ENCODE results near the gene PCSK5. TPM values are rescaled to one million over a fixed set of nuclear protein-coding genes. Genes with fewer than 3 reads are reported as not detected.

PCSK5 gene
- polyA plus RNA-seq, 2 donors = 4.2 to 6.1 TPM

DNA sequence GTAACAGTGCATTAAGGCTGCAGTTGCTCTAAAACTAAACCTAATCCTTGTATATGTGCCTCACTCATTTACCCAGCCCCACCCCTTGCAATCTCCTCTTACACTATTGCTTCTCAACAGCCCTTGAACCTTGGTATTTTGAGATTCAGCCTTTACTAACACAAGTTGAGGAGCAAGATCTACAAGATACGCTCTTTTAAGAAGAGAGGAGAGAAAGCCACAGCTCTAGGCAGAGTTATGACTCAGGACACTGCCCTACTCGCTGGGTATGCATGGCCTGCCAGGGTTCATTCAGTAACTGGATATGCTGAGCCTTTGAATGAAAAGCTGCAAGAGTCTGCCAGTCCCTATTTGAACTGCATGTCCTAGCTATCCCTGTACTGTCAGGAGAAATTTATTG, 219.5 kb downstream of the PCSK5 start:
- 50 to 67% methylated on average over 2 of the region's 2 CpGs for WGBS, 2 donors
- Histone ChIP-seq H3K27me3 (ENCODE audit: control insufficient read depth in 1 of 2, insufficient read depth in 2 of 2, low read length in 2 of 2) (no peaks in the 10 kb centered on the region), H3K27ac (ENCODE audit: low read depth in 2 of 2, low read length in 1 of 2) (no peak overlapping the region), H3K4me3 (ENCODE audit: low read depth in 1 of 2, low read length in 2 of 2) (no peak overlapping the region), H3K36me3 (ENCODE audit: control insufficient read depth in 2 of 2, insufficient read depth in 2 of 2, low read length in 1 of 2) (peaks cover 0 to 2% of the 10 kb centered on the region in 2 donors), H3K4me1 (ENCODE audit: control insufficient read depth in 2 of 2, insufficient read depth in 2 of 2, low read length in 1 of 2) (no peaks in the 10 kb centered on the region), H3K9me3 (ENCODE audit: control insufficient read depth in 2 of 2, insufficient read depth in 1 of 2, low read depth in 1 of 2, low read length in 1 of 2) (no peaks in the 10 kb centered on the region)

DNA sequence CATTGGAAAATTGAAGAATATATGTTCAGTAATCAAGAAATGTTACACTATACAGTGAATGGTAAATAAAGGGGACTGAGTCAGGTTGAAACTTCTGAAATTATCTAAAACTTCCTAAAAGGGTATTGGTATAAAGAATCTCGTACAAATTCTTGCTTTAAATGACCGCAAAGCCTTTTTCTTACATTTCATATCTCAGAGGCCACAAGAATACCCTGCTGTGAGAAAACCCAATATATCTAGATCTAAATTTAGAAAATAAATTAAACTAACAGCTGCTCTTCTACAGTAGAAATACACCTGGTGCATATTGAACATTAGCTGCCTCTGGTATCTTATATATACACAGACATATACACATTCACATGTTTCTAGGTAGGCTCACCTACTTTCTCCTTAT, 221.7 kb downstream of the PCSK5 start:
- no peaks in the 10 kb centered on the region for H3K4me1 ChIP-seq (ENCODE audit: control insufficient read depth in 2 of 2, insufficient read depth in 2 of 2, low read length in 1 of 2)
- no peaks in the 10 kb centered on the region for H3K9me3 ChIP-seq (ENCODE audit: control insufficient read depth in 2 of 2, insufficient read depth in 1 of 2, low read depth in 1 of 2, low read length in 1 of 2)
- H3K4me3 ChIP-seq (ENCODE audit: low read depth in 1 of 2, low read length in 2 of 2) = no peak overlapping the region
- no peaks in the 10 kb centered on the region for H3K27me3 ChIP-seq (ENCODE audit: control insufficient read depth in 1 of 2, insufficient read depth in 2 of 2, low read length in 2 of 2)
- H3K36me3 ChIP-seq (ENCODE audit: control insufficient read depth in 2 of 2, insufficient read depth in 2 of 2, low read length in 1 of 2) = peaks cover 0 to under 1% of the 10 kb centered on the region in 2 donors
- 65 to 82% methylated on average over 2 of the region's 2 CpGs for WGBS, 2 donors
- no peak overlapping the region for H3K27ac ChIP-seq (ENCODE audit: low read depth in 2 of 2, low read length in 1 of 2)

DNA sequence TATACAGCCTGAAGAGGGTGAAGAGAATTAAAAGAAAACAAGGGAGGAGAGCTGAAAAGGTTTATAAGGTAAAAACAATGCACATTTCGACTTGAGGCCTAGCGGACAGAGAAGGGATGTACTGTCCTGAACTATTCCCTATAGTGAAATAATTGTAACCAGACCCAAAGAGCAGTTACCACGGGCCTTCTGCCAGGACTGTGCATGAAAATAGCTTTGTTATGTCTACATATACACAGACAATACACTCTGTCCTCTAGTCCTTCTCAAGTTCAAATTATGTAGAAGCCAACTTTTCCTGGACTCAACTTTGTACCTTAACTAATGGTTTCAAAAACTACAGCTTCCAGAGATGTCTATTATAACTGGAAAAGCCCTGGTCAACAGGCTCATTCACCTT, 223.7 kb downstream of the PCSK5 start:
- no peaks in the 10 kb centered on the region for H3K9me3 ChIP-seq (ENCODE audit: control insufficient read depth in 2 of 2, insufficient read depth in 1 of 2, low read depth in 1 of 2, low read length in 1 of 2)
- 73 to 79% methylated on average over 3 of the region's 3 CpGs for WGBS, 2 donors
- H3K27me3 ChIP-seq (ENCODE audit: control insufficient read depth in 1 of 2, insufficient read depth in 2 of 2, low read length in 2 of 2) = no peaks in the 10 kb centered on the region
- no peaks in the 10 kb centered on the region for H3K36me3 ChIP-seq (ENCODE audit: control insufficient read depth in 2 of 2, insufficient read depth in 2 of 2, low read length in 1 of 2)
- no peak overlapping the region for H3K4me3 ChIP-seq (ENCODE audit: low read depth in 1 of 2, low read length in 2 of 2)
- no peaks in the 10 kb centered on the region for H3K4me1 ChIP-seq (ENCODE audit: control insufficient read depth in 2 of 2, insufficient read depth in 2 of 2, low read length in 1 of 2)
- no peak overlapping the region for H3K27ac ChIP-seq (ENCODE audit: low read depth in 2 of 2, low read length in 1 of 2)

DNA sequence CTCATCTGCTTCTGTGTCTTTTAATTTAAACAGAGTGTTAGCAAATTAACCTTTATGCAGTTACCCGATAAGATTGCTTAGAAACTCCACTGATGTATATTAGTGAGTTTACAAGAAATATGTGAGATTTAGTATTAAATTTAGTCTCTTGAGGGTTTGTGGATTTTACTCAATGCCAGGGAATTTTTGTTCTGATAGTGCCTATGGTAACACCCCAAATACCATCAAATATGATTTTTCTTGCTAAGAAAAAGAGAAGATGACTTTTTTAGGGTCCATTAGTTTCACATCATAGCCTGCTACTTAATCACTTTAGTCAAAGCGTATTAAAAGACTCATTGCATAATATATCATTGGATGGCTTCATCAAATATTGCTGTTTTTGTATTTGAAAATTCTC, 224.9 kb downstream of the PCSK5 start:
- Histone ChIP-seq H3K9me3 (ENCODE audit: control insufficient read depth in 2 of 2, insufficient read depth in 1 of 2, low read depth in 1 of 2, low read length in 1 of 2) (no peaks in the 10 kb centered on the region), H3K4me1 (ENCODE audit: control insufficient read depth in 2 of 2, insufficient read depth in 2 of 2, low read length in 1 of 2) (no peaks in the 10 kb centered on the region), H3K27ac (ENCODE audit: low read depth in 2 of 2, low read length in 1 of 2) (no peak overlapping the region), H3K4me3 (ENCODE audit: low read depth in 1 of 2, low read length in 2 of 2) (no peak overlapping the region), H3K27me3 (ENCODE audit: control insufficient read depth in 1 of 2, insufficient read depth in 2 of 2, low read length in 2 of 2) (no peaks in the 10 kb centered on the region), H3K36me3 (ENCODE audit: control insufficient read depth in 2 of 2, insufficient read depth in 2 of 2, low read length in 1 of 2) (no peaks in the 10 kb centered on the region)
- 79 to 84% methylated on average over 2 of the region's 2 CpGs for WGBS, 2 donors

DNA sequence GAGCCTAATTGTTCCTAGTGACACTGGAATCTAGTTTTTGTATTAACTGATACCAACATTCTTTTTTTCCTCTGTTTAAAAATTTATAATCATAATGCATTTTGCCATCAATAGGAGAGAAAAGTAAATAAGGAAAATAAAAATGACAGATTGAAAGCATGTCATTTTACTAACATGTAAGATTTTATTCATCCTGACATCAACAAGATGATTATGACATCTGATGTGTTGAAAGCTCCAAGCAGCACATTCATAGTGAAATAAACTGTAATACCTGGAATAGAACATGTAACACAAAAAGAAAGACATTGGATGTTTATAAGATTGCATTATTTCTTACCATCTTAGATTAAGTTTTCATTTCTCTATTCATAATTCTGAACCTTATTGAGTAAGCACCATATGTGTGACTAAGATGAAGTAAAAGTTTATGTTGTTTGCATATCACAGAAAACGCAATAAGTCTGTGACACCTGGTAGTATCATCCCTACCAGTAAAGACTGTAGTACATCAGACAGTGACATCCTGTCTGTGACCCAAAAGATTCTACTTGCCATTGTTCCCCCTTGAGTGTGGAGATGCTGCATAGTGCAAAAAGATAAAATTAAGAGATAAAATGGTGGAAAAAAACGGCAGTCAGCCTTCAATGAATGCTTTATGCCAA, 225.6 kb downstream of the PCSK5 start:
- Histone ChIP-seq H3K4me3 (ENCODE audit: low read depth in 1 of 2, low read length in 2 of 2) (no peak overlapping the region), H3K36me3 (ENCODE audit: control insufficient read depth in 2 of 2, insufficient read depth in 2 of 2, low read length in 1 of 2) (no peaks in the 10 kb centered on the region), H3K27ac (ENCODE audit: low read depth in 2 of 2, low read length in 1 of 2) (no peak overlapping the region)

DNA sequence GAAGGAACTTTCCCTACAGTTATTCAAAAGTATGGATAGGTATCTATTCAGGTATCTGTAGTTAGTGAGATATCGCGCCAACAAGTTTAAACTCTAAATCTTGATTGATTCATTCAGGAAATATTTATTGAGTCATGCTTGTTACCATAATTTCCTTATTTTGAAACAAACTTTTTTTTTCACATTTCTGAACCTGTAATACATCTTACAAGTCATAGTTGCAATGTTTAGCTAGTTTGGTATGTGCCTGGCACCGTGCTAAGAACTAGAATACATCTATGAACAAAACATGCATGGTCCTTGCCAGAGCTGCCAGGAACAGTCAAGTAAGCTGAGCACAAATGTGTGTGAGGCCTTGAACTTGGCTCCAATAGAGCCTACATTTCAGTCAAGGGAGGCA, 226.4 kb downstream of the PCSK5 start:
- no peaks in the 10 kb centered on the region for H3K27me3 ChIP-seq (ENCODE audit: control insufficient read depth in 1 of 2, insufficient read depth in 2 of 2, low read length in 2 of 2)
- WGBS, 2 donors = 44 to 62% methylated on average over 3 of the region's 3 CpGs
- no peaks in the 10 kb centered on the region for H3K4me1 ChIP-seq (ENCODE audit: control insufficient read depth in 2 of 2, insufficient read depth in 2 of 2, low read length in 1 of 2)
- no peaks in the 10 kb centered on the region for H3K9me3 ChIP-seq (ENCODE audit: control insufficient read depth in 2 of 2, insufficient read depth in 1 of 2, low read depth in 1 of 2, low read length in 1 of 2)
- H3K4me3 ChIP-seq (ENCODE audit: low read depth in 1 of 2, low read length in 2 of 2) = no peak overlapping the region
- H3K27ac ChIP-seq (ENCODE audit: low read depth in 2 of 2, low read length in 1 of 2) = no peak overlapping the region
- no peaks in the 10 kb centered on the region for H3K36me3 ChIP-seq (ENCODE audit: control insufficient read depth in 2 of 2, insufficient read depth in 2 of 2, low read length in 1 of 2)

More for the DNA sequence above, 225.6 kb downstream of the PCSK5 start:
- Histone ChIP-seq H3K9me3 (ENCODE audit: control insufficient read depth in 2 of 2, insufficient read depth in 1 of 2, low read depth in 1 of 2, low read length in 1 of 2) (no peaks in the 10 kb centered on the region), H3K27me3 (ENCODE audit: control insufficient read depth in 1 of 2, insufficient read depth in 2 of 2, low read length in 2 of 2) (no peaks in the 10 kb centered on the region), H3K4me1 (ENCODE audit: control insufficient read depth in 2 of 2, insufficient read depth in 2 of 2, low read length in 1 of 2) (no peaks in the 10 kb centered on the region)
- WGBS, 2 donors = 74 to 79% methylated on average over 2 of the region's 2 CpGs

DNA sequence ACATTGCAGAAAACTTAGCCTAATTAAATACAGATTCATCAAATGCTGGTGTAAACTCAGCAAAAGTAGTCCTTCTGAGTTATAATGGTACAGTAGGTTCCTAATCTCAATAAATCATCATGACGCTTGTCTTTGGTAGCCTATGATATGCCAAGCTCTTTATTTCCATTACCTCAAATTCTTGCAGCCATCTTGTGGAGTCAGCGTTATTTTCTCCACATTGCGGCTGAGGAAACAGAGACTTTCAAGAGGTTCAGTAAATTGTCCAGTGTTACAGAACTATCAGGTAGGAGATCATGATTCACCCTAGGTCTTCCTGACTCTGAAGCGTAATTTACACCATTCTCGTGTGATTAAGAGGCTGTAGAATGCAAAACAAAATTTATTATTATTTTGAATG, 237.2 kb downstream of the PCSK5 start:
- no peaks in the 10 kb centered on the region for H3K9me3 ChIP-seq (ENCODE audit: control insufficient read depth in 2 of 2, insufficient read depth in 1 of 2, low read depth in 1 of 2, low read length in 1 of 2)
- no peaks in the 10 kb centered on the region for H3K4me1 ChIP-seq (ENCODE audit: control insufficient read depth in 2 of 2, insufficient read depth in 2 of 2, low read length in 1 of 2)
- WGBS, 2 donors = 93 to 96% methylated on average over 5 of the region's 5 CpGs
- no peaks in the 10 kb centered on the region for H3K27me3 ChIP-seq (ENCODE audit: control insufficient read depth in 1 of 2, insufficient read depth in 2 of 2, low read length in 2 of 2)
- no peaks in the 10 kb centered on the region for H3K36me3 ChIP-seq (ENCODE audit: control insufficient read depth in 2 of 2, insufficient read depth in 2 of 2, low read length in 1 of 2)
- no peak overlapping the region for H3K4me3 ChIP-seq (ENCODE audit: low read depth in 1 of 2, low read length in 2 of 2)
- H3K27ac ChIP-seq (ENCODE audit: low read depth in 2 of 2, low read length in 1 of 2) = no peak overlapping the region

DNA sequence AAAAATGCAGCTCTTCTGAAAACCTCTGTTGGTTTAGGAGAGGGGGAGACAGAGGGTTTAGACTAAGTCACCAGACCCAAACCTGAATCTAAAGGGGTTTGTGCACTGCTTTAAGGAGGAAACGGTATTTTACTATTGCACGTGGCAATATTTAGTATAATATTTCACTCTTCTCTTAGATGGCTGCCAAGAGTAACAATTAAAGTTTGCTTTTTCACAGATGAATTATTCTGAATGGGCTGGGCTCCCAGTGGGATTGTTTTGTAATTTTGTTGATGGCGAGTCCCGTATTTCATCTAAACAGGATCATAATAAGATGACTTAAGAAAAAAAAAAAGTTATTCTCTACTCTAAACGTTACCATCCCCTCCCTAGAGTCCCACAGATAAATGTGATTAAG, 245.4 kb downstream of the PCSK5 start:
- WGBS, 2 donors = 17 to 38% methylated on average over 5 of the region's 5 CpGs
- H3K4me1 ChIP-seq (ENCODE audit: control insufficient read depth in 2 of 2, insufficient read depth in 2 of 2, low read length in 1 of 2) = peaks cover 0 to 4% of the 10 kb centered on the region in 2 donors
- no peaks in the 10 kb centered on the region for H3K27me3 ChIP-seq (ENCODE audit: control insufficient read depth in 1 of 2, insufficient read depth in 2 of 2, low read length in 2 of 2)
- H3K36me3 ChIP-seq (ENCODE audit: control insufficient read depth in 2 of 2, insufficient read depth in 2 of 2, low read length in 1 of 2) = no peaks in the 10 kb centered on the region
- no peaks in the 10 kb centered on the region for H3K9me3 ChIP-seq (ENCODE audit: control insufficient read depth in 2 of 2, insufficient read depth in 1 of 2, low read depth in 1 of 2, low read length in 1 of 2)
- H3K27ac ChIP-seq (ENCODE audit: low read depth in 2 of 2, low read length in 1 of 2) = no peak overlapping the region
- no peak overlapping the region for H3K4me3 ChIP-seq (ENCODE audit: low read depth in 1 of 2, low read length in 2 of 2)

DNA sequence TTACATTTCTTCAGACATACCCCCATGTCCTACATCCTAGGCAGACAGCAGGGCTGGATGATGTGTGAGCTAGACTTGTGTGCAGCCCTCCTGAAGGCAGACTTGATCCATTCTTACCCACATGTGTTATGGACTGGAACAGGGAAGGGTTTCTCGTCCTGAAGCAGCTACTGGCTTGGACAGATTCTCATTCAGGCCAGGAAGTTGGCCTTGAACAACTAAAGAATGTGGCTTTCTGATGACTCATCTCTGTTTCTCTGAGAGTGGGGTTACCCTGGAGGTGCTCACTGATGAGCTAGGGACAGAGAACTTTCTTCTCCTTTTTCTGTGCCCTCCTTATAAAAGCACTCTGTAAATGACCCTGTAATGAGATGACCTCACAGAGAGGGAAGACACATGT, 246.5 kb downstream of the PCSK5 start:
- Histone ChIP-seq H3K27me3 (ENCODE audit: control insufficient read depth in 1 of 2, insufficient read depth in 2 of 2, low read length in 2 of 2) (no peaks in the 10 kb centered on the region), H3K27ac (ENCODE audit: low read depth in 2 of 2, low read length in 1 of 2) (peak overlapping the region; percentile 3 to 42), H3K36me3 (ENCODE audit: control insufficient read depth in 2 of 2, insufficient read depth in 2 of 2, low read length in 1 of 2) (no peaks in the 10 kb centered on the region), H3K4me3 (ENCODE audit: low read depth in 1 of 2, low read length in 2 of 2) (no peak overlapping the region), H3K9me3 (ENCODE audit: control insufficient read depth in 2 of 2, insufficient read depth in 1 of 2, low read depth in 1 of 2, low read length in 1 of 2) (no peaks in the 10 kb centered on the region), H3K4me1 (ENCODE audit: control insufficient read depth in 2 of 2, insufficient read depth in 2 of 2, low read length in 1 of 2) (peaks cover 0 to 4% of the 10 kb centered on the region in 2 donors)
- 5 to 17% methylated on average over 1 of the region's 1 CpG for WGBS, 2 donors

DNA sequence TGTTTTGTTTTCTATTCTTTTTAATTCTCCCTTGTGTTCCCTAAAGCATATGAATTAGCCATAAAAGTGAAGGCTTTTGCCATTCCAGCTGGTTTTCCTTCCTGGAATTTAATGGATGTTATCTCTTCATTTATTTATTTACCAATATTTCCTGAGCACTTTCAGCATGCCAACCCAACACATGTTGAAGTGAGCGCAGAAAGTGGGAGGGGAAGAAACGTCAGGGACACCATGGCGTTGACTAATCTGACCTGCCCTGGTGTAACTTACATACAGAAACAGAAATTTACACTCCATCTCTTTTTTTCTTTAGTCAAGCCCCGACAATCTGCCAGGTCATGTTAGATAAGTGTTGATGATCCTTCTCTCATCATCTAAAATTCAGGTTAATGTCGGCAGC, 247.5 kb downstream of the PCSK5 start:
- Histone ChIP-seq H3K4me3 (ENCODE audit: low read depth in 1 of 2, low read length in 2 of 2) (no peak overlapping the region), H3K27me3 (ENCODE audit: control insufficient read depth in 1 of 2, insufficient read depth in 2 of 2, low read length in 2 of 2) (no peaks in the 10 kb centered on the region), H3K9me3 (ENCODE audit: control insufficient read depth in 2 of 2, insufficient read depth in 1 of 2, low read depth in 1 of 2, low read length in 1 of 2) (no peaks in the 10 kb centered on the region), H3K36me3 (ENCODE audit: control insufficient read depth in 2 of 2, insufficient read depth in 2 of 2, low read length in 1 of 2) (no peaks in the 10 kb centered on the region), H3K4me1 (ENCODE audit: control insufficient read depth in 2 of 2, insufficient read depth in 2 of 2, low read length in 1 of 2) (peaks cover 0 to 4% of the 10 kb centered on the region in 2 donors), H3K27ac (ENCODE audit: low read depth in 2 of 2, low read length in 1 of 2) (no peak overlapping the region)
- 87 to 89% methylated on average over 5 of the region's 5 CpGs for WGBS, 2 donors

All from esophagus (tissue), 2 donors.